ENCODE measurements around the gene VPS35. TPM values are rescaled to one million over a fixed set of nuclear protein-coding genes. Genes with fewer than 3 reads are reported as not detected.

The VPS35 gene
- polyA plus RNA-seq, 2 donors = 17.4 to 35.3 TPM

Other genes with a start within 250 kb of the VPS35 start
- gene SHCBP1, start 67.8 kb downstream of the VPS35 start, polyA plus RNA-seq = 1 to 10 TPM; 1.7 to 3.5 TPM
- gene ORC6, start 481 bp upstream of the VPS35 start, polyA plus RNA-seq = 1 to 10 TPM; 7.7 to 9.0 TPM
- gene MYLK3, start 59.2 kb upstream of the VPS35 start, polyA plus RNA-seq = under 1 TPM; 0.04 to 0.08 TPM
- 1 to 10 TPM; 3.6 to 3.7 TPM for gene C16orf87, start 142.0 kb upstream of the VPS35 start, polyA plus RNA-seq
- gene GPT2, start 195.2 kb upstream of the VPS35 start, polyA plus RNA-seq = 10 to 100 TPM; 53.8 to 65.8 TPM

Measured in esophagus (tissue), 2 donors.